ENCODE data around the gene UCP2. TPM values are rescaled to one million over a fixed set of nuclear protein-coding genes. Genes with fewer than 3 reads are reported as not detected.

The UCP2 gene
- polyA plus RNA-seq, 12 donors = 86.3 to 208 (median 149) TPM; not detected in 1

DNA sequence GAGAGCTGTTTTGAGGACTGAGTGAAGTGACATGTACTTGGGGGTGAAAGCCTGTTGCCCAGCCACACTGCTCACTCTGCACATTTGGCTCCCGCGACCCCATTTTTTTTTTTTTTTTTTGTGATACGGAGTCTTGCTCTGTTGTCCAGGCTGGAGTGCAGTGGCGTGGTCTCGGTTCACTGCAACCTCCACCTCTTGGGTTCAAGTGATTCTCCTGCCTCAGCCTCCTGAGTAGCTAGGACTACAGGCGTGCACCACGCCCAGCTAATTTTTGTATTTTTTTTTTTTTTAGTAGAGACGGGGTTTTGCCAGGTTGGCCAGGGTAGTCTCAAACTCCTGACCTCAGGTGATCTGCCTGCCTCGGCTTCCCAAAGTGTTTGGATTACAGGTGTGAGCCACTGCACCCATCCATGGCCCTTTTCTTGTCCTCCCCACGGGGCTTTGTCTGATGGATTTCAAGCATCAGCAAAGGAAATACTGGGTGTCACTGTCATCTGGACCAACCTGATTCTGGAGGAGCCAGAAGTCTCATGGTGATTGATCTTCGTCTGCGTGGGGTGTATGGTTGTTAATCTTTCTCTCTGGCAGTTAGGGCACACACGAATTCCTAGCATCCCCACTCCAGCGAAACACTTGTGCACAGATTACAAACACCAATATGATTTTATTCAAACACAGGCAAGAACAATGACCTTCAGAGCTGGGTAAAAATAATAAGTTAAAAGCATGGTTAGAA lies 29.6 kb upstream of the UCP2 start:
- no peak for DNase-seq

DNA sequence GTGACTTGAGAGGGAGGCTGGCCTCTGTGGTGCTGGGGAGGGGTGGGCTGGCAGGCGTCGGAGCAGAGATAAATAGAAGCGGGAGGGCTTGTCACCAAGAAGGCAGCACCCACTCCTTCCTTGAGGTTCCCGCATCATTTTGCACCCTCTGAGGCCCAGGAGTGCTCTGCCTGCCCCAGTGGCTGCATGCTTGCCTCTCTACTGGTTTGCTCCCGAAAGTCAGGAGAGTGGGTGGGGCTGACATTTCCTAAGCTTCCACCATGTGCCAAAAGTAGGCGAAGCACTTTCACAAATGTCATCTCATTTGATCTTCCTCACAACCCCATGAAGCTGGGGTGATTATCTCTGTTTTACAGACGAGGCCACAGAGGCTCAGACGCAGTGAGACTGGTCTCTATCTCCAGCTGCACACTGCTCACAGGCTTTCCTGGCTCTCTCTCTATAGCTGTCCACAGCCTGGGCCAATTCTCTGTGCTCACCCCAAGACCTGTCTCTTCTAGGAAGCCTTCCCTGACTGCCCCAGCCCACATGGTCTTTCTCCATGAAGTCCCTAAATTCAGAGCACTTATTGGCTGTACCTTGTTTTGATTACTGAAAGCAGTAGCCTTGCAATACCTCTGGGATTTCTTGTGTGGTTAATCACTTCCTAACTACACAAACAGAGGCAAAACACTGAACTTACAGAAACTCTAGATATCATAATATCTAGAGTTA lies 28.9 kb upstream of the UCP2 start:
- no peak for DNase-seq

DNA sequence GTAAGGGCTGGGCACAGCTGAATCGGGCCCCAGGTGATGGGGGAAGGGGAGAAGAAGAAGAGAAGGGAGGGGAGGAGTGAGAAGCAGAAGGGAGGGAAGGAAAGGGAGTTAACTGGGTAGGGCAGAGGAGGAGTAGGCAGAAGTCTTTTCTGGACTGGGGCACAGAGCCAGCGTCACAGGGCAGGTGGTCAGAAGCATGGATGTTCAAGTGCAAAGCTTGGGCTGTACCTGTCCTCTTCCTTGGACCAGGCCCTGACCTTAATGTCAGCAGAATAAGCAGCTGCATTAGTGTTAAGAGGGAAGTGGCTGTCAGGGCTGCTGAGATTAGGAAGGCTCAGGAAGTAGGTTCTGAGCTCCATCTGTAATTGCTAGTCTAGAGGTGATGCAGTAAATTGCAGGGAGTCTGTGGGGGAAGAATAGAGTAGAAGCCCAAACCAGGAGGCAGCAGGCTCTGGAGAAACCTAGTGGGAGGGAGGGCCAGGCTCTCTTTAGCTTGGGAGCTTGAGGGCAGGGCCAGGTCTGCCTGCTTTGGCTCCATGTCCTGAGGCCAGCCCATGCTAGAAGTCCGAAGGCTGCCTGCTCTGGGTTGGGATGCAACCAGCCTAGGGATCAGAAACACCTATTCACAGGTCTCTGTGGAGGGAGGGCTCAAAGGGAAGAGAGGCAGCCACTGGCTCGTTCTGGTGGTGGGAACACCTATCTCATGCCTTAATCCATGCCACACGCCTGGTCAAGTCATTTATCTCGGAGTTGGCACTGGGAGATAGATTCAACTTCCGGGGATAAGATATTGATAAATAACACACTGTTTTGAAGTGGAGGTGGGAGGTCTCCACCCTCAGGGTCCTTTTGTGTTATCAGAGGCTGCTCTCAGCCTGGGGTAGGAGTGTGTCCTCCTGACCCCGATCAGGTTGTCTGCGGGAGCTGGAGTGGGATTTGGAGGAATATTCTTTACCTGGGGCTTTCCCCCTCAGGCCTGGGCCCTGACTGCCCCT lies 28.0 kb upstream of the UCP2 start:
- DNase-seq = no peak

DNA sequence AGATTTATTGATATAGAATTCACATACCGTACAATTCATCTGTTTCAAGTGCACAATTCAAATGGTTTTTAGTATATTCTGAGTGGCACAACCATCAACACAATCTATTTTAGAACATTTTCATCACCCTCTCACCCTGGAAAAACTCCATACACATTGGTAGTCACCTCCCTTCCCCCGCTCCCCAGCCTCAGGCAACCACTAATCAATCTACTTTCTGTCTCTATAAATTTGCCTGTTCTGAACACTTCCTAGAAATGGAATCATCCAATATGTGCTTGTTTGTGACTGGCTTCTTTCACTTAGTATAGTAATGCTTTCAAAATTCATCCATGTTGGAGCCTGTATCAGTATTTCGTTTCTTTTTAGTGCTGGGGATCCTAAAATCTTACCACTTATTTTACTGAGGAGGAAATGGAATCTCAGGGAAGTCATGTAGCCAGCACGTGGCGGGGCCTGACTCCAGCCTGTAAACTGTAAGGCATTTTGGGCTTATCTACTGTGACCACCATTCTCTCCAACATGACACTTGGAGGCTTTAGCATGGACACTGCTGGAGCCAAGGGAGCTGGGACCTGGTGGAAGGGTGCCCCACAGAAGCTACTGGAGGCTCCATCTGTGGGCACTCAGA lies 27.1 kb upstream of the UCP2 start:
- DNase-seq = no peak

DNA sequence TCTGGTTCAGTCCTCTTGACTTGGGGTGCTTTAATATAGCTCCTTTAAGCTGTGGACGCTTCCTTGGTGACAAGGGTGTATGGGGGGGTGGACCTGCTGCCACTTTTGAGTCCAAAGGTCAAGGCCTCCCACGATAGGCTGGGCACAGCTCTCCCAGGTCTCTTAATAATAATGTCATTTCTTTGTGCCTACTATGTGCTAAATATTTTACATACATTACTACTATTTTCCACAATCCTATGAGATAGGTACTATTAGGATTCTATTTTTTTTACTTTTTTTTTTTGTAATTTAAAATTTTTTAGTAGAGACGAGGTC lies 26.5 kb upstream of the UCP2 start:
- DNase-seq = no peak

DNA sequence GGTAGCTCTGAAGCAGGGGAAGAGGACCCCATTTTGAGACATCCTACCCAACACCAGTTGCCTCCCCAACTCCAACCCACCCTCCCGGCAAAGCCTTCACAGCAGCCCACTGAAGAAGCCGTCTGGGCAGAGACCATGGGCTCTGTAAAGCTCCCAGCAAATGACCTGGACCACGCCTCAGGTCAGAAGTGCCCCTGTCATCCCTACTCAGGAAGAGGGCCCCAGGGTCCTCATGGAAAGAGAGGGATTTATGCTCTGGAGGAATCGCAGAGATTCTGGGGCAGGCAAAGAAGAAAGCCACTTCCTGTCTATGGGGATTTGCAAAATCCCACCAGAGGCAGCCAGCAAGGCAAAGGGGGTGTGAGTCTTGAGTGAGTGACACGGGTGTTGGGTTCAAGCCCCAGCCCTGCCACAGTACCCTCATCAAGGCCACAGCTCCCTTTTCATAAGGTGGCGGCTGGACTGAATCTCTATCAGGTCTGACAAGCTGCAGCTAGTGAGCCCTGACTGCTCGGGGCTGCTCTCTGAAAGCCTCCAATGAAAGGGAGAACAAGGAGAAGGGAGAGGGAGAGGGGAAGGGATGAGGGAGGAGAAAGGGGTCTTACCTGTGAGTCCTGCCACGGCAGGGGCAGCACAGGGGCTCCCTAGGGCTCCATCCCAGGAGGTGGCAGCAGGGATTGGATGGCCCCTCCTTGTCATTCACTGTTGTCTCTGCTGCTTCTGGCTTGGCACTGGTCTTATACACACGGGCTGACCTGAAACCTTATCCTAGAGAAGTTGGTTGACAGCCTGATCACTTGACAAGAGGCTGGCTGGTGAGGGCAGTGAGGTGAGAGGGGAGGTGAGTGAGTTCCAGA lies 26.0 kb upstream of the UCP2 start, which contains the start of gene UCP3:
Gene UCP3, minus strand, starts transcription at position 713 of the 857 bp plus-strand sequence. CDS start 2,043 bp downstream, outside the sequence.
- DNase-seq = no peak

DNA sequence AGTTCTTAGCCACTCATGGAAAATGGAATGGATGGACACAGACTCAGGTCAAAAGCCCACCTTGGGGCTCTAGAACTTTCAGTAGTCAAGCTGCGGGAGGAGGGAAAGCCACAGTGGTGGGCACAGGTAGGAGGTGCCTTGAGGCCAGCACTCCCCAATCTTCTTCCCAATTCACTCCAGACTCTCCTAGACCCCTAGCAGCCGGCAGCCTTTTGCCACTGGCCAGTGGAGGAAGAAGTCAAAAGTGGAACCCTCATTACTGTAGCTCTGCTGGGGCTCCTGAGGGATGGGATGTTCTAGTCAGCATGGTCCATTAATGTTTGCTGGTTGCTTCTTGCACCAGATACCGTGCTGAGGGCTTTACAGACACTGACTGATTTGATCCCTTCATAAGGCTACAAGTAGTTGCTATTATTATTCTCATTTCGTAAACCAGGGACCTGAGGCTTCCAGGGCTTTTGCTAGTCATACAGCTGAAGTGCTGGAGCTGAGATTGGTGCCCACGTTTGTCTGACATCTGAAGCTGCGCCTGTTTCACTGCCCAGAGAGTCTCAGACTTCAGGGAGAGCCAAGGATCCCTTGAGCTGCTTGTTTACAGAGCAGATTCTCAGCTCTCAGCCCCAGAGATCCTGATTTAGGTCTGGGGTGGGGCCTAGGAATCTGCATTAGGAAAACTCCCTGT lies 25.2 kb upstream of the UCP2 start:
- DNase-seq = no peak

DNA sequence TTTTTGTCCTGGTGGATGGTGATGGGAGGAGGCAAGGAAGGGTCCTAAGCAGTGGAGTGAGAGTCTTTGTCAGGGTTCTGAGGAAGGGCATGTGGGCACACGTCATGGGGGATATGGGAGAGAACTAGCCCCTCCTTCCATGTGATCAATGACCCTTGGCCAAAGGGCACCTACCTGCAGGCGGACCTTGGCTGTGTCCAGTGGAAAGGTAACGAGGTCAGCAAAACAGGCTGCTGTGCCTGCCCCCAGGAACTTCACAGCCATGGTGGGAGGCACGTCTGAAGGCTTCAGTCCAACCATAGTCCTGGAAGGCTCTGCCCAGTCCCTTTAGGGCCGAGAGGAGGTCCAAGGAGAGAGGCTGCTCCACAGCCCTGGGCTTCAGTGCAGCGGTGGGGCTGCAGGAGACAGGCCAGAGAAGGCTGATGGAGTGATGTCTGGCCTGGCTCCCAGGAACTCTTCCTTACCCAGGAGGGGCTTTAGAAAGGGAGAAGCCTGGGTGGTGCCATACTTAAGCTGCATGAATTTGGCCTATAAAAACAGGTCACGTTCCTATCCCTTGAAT lies 24.2 kb upstream of the UCP2 start:
- DNase-seq = no peak

DNA sequence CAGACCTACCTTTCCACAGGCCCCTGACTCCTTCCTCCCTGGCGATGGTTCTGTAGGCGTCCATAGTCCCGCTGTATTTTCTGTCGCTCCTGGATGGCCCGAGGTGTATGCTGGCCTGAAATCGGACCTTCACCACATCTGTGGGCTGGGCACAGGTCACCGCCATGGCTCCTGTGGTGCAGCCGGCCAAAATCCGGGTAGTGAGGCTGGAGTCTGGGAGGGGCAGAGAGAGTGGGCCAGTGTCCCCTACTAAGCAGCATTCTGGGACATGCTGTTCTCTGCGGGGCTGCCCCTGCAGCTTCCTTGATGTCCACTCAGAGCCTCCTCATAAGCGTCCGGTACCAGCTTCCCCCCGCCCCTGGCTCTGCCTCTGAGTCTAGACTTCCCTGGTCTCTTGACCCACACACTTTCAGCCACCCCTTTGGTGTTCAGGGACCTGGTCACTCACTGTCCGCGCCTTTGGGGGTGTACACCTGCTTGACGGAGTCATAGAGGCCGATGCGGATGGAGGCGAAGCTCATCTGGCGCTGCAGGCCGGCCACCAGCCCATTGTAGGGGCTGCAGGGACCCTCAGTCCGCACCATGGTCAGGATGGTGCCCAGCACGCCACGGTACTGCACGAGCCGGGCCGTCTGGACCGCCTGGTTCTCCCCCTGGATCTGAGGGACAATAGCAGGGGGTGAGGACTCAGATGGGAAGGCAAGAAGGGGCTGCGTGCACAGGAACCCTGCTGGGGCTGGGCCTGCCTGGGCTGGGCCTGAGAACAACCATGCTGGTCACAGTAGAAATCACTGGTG lies 23.3 kb upstream of the UCP2 start:
- DNase-seq = no peak

DNA sequence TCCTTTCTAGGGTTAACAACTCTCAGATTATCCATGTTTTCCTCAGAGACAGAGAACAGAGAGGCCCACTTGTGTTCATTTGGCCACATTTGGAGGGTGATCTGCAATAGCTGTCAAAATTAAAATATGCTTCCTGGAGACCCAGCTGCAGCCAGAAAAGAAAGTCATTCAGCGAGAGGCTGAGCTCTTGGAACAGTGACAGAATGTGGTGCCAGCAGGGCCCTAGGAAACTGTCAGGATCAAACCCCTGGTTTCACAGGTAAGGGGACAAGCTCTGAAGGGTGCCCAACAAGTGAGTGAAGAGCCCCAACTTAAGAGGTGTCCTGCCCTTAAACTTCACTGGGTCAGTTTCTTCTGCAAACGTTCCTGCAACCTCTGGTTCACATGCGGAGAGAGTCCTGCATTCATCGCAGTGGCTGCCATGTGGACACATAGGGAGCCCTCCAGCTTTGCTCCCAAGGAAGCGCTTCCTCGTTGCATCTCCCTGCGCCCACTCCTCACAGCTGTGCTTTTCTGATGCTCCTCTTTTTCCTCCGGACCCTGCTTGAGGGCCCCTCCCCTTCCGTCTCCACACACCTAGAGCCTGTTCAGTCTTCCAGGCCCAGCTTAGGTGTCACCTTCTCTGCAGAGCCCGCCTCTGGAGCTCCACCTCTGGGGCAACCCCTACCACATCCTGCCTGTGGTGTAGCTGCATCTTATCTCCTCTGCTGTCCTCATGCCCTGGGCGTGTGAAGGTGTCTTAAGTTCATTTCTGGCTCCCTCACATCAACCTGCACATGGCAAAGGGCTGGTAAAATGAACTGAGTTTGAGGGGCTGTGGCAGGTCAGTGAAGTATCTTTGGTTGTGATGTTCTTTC lies 22.3 kb upstream of the UCP2 start:
- DNase-seq = no peak

DNA sequence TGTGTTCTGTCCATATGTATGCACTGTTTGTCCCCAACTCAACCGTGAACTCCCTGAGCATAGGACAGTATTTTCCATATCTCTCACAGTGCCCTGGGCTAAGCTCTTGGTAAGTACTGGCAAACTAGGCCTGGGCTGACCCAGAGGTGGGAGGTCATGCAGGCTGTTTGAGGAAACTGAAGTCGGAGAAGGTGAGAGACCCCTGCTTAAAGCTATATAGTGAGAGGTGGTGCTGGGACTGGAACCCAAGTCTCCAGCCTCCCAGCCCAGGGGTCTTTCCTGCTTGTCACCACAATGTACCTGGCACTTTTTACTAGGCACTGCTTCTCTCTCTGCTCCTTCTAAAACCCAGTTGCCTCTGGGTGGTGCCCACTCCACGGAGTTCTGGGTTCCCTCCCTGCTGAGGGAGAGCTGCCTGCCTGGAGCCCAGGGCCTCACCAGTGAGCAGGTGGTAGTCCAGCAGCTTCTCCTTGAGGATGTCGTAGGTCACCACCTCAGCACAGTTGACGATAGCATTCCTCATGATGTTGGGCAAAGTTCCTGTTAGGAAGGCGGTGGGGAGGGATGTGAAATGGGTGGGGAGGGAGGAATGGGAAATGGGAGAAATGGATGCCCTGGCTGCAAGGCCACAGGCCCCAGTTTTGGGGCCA lies 21.5 kb upstream of the UCP2 start:
- no peak for DNase-seq

DNA sequence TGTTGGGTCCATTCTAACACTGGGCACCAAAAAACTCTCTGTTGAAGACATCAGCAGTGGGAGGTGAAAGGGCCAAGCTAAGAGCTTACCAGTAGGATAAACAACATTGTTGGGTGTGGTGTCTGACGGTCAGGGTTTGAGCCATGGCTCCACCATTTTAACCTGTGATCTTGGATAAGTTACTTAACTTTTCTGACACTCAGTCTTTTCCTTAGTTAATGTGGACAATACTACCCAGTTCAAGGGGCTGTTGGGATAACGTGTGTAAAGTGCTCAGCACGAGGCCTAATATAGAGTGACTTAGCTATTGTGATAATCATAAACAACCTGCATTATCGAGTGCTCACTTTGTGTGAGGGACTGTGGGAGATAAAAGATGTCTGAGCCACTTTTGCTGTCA lies 20.2 kb upstream of the UCP2 start:
- no peak for DNase-seq

DNA sequence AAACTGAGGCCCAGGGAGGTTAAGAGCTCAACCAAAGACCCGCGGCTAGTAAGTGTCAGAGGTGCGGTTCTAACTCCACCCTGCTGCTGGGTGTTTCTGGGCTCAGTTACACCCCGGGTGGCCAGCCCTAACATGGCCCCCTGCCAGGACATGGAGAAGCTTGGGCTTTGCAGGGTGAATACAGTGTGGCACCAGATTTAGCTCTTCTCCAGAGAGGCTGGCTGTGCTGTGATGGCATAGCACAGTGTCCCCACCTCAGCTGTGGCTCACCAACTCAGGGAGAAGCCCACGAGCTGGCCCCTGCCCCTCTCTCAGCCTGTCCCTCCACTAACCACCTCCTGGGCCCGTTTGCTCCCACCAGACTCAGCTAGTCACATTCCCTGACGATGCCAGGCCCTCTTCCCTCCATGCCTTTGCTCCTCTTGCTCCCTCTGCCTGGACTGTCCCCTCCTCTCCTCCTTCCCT lies 19.2 kb upstream of the UCP2 start:
- DNase-seq = no peak

DNA sequence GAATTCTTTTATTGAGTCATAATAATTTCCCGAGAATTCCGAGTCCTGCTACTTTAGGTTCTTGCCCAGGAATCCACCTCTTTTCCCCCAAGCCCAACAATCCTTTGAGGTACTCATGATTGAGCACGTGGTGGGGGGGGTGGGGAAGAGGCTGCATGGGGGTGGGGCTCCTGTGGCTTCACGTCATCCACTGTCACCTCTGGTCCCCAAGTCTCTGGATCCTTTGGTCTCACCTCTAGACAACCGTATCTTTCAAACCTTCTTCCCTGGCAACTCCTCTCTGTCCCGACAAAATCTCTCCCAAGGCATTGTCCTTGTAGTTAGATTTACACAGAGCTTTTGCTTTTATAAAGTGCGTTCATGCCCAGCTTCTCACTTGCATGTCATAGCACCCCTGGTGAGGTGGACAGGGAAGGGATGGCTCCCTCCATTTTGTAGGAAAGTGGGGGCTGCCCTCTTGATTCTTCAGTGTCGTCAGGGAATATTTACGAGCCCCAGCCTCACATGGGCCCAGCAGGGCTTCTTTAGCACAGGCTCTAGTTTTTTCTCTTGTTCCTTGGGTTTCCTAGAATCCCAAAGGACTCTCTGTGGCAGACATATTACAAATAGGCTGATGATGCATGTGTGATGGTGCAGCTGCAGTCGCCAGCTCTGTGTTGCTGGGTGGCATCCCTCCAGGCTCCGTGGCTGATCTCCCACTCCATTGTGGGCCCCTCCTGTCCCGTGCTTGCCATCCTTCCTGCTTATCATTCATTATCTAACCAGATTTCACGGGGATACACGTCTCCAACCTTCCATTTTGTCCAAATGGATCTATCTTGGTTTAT lies 17.9 kb upstream of the UCP2 start:
- DNase-seq = no peak

DNA sequence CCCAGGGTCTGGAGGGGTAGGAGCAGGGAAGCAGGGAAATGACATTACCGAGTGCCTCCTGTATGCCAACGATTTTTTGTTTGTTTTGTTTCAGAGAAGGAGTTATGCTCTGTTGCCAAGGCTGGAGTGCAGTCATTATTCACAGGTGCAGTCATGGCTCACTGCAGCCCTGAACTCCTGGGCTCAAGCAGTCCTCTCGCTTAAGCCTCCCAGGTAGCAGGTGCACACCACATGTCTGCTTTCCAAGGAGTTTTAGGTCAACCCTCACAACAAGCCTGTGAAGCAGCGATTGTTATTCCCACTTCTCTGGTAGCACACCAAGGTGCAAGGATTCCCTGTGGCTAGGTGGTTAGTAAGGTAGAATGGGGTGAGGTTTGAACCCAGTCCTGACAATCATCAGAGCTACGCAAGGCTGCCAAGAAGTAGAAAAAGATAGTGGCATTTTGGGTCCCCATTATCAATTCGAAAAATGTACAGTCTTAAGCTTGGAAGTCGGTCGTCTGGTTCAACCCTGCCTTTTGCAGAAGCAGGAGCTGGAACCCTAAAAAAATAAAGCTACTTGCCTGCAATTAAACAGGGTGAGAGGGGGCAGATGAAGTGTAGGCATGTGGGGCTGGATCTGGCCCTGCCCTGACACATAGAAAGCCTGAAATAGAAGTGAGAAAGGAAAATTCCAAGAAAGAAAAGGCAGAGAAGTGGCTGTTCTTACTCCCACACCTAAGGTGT lies 17.1 kb upstream of the UCP2 start:
- no peak for DNase-seq

All from muscle of arm (tissue), 12 donors.